ENCODE measurements around the gene ARL4C. TPM values are rescaled to one million over a fixed set of nuclear protein-coding genes. Genes with fewer than 3 reads are reported as not detected.

ARL4C gene
- total RNA-seq, 6 donors from 2014 or later: 16.6 to 33.1 (median 20.1) TPM

GRCh38 chr2:234502285-234502918, 5.5 kb upstream of the ARL4C start:
- H3K4me1 ChIP-seq: peaks cover 0 to 3% (median 1%) of the 10 kb centered on the region in 4 donors
- 54 to 62% methylated on average over 3 of the region's 3 CpGs for WGBS, 2 donors
- no peak overlapping the region for H3K4me3 ChIP-seq
- TF ChIP-seq POLR2A (IDR thresholded peaks at IDR 0.05) (no peak), EP300 (IDR thresholded peaks at IDR 0.05) (no peak), POLR2AphosphoS5 (IDR thresholded peaks at IDR 0.05) (no peak), CTCF (IDR thresholded peaks at IDR 0.05) (no peak)
- peak in 1 of 2 donors; percentile 58 for ATAC-seq (ENCODE audit: low FRiP score in 2 of 2)
- H3K36me3 ChIP-seq: no peaks in the 10 kb centered on the region
- no peak overlapping the region for H3K27ac ChIP-seq
- no peaks in the 10 kb centered on the region for H3K9me3 ChIP-seq
- DNase-seq: no peak
- H3K27me3 ChIP-seq: no peaks in the 10 kb centered on the region

- 23 to 37% methylated on average over 9 of the region's 9 CpGs for WGBS, 2 donors
- peak; percentile 59 to 67 for ATAC-seq (ENCODE audit: low FRiP score in 2 of 2)
Measured at GRCh38 chr2:234500394-234501006, 3.6 kb upstream of the ARL4C start.

GRCh38 chr2:234497594-234498235, 834 bp upstream of the ARL4C start:
- Histone ChIP-seq H3K27ac (peak overlapping the region; percentile 72 to 88 (median 82)), H3K36me3 (no peaks in the 10 kb centered on the region), H3K4me1 (peaks cover 20 to 34% (median 22%) of the 10 kb centered on the region in 4 donors), H3K4me3 (peak overlapping the region; percentile 3 to 83 (median 76)), H3K9me3 (no peaks in the 10 kb centered on the region), H3K27me3 (peaks cover 0 to 4% (median 0%) of the 10 kb centered on the region in 4 donors)
- DNase-seq (no peak), ATAC-seq (ENCODE audit: low FRiP score in 2 of 2) (no peak)
- 90 to 97% methylated on average over 7 to 21 of the region's 37 CpGs for WGBS, 2 donors
- TF ChIP-seq CTCF (IDR thresholded peaks at IDR 0.05) (no peak), POLR2AphosphoS5 (IDR thresholded peaks at IDR 0.05) (no peak)

More at GRCh38 chr2:234500394-234501006, 3.6 kb upstream of the ARL4C start:
- no peaks in the 10 kb centered on the region for H3K9me3 ChIP-seq
- no peaks in the 10 kb centered on the region for H3K36me3 ChIP-seq
- TF ChIP-seq EP300 (IDR thresholded peaks at IDR 0.05): no peak
- TF ChIP-seq POLR2AphosphoS5 (IDR thresholded peaks at IDR 0.05): no peak
- no peak for TF ChIP-seq POLR2A (IDR thresholded peaks at IDR 0.05)
- TF ChIP-seq CTCF (IDR thresholded peaks at IDR 0.05): peak; percentile 25 to 67 (median 49)
- peaks cover 7 to 15% (median 12%) of the 10 kb centered on the region in 4 donors for H3K4me1 ChIP-seq
- H3K27me3 ChIP-seq: no peaks in the 10 kb centered on the region
- peak in 1 of 2 donors; percentile 60 for DNase-seq
- no peak overlapping the region for H3K4me3 ChIP-seq
- no peak overlapping the region for H3K27ac ChIP-seq

GRCh38 chr2:234496055-234496834, 636 bp downstream of the ARL4C start:
- Histone ChIP-seq H3K4me3 (peak overlapping the region; percentile 45 to 83 (median 76)), H3K9me3 (no peaks in the 10 kb centered on the region), H3K36me3 (no peaks in the 10 kb centered on the region), H3K27me3 (peaks cover 0 to 4% (median 0%) of the 10 kb centered on the region in 4 donors), H3K4me1 (peaks cover 20 to 34% (median 22%) of the 10 kb centered on the region in 4 donors), H3K27ac (peak overlapping the region; percentile 64 to 88 (median 84))
- DNase-seq: peak; percentile 40 to 88
- TF ChIP-seq POLR2AphosphoS5 (IDR thresholded peaks at IDR 0.05) (no peak), CTCF (IDR thresholded peaks at IDR 0.05) (peak in 1 of 6 experiments; percentile 4)
- WGBS, 2 donors: 0% methylated on average over 1 to 23 of the region's 89 CpGs
- ATAC-seq (ENCODE audit: low FRiP score in 2 of 2): peak; percentile 7 to 19
